ENCODE measurements around the gene MED10.
"Not testable (repeated sequence)": the region's sequence is repeated elsewhere in the genome, so short reads cannot be mapped to it uniquely, and the experiment has no call there.

- TF ChIP-seq, protein P1, sequence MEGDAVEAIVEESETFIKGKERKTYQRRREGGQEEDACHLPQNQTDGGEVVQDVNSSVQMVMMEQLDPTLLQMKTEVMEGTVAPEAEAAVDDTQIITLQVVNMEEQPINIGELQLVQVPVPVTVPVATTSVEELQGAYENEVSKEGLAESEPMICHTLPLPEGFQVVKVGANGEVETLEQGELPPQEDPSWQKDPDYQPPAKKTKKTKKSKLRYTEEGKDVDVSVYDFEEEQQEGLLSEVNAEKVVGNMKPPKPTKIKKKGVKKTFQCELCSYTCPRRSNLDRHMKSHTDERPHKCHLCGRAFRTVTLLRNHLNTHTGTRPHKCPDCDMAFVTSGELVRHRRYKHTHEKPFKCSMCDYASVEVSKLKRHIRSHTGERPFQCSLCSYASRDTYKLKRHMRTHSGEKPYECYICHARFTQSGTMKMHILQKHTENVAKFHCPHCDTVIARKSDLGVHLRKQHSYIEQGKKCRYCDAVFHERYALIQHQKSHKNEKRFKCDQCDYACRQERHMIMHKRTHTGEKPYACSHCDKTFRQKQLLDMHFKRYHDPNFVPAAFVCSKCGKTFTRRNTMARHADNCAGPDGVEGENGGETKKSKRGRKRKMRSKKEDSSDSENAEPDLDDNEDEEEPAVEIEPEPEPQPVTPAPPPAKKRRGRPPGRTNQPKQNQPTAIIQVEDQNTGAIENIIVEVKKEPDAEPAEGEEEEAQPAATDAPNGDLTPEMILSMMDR (IDR thresholded peaks at IDR 0.05; ENCODE audit: poor library complexity) = not testable (repeated sequence)
- TF ChIP-seq EZH2 (IDR thresholded peaks at IDR 0.05; ENCODE audit: borderline replicate concordance); EZH2phosphoT487 (IDR thresholded peaks at IDR 0.05; ENCODE audit: low read depth, severe bottlenecking, unreplicated experiment): not testable (repeated sequence)
Measured at GRCh38 chr5:6357817-6358433, 20.4 kb downstream of the MED10 start.

All from hepatocyte (in vitro differentiated cells).